Fibroblast of lung (primary cell): Measurements from ENCODE around the gene ZNF816. TPM values are rescaled to one million over a fixed set of nuclear protein-coding genes. Genes with fewer than 3 reads are reported as not detected.

Experiments
- DNase-seq, 2 donors: peaks; one replicate each; pipeline versions ENCODE4 v3.0.0 to v3.0.0-alpha.2; 2010; ENCODE audit warnings: low read depth in 2 of 2
- H2AFZ ChIP-seq: 2 replicates; pipeline ENCODE4 v1.5.1; 2012; ENCODE audit warnings: low read length, control low read depth, inconsistent platforms
- H3K27ac ChIP-seq: 2 replicates; pipeline ENCODE4 v1.5.1; 2011; ENCODE audit warnings: low read length, control low read depth; ENCODE audit not compliant: insufficient read depth
- H3K27me3 ChIP-seq: 2 replicates; pipeline ENCODE4 v1.5.1; 2011; ENCODE audit warnings: mild to moderate bottlenecking, low read length; ENCODE audit not compliant: control insufficient read depth, insufficient read depth
- H3K36me3 ChIP-seq: 2 replicates; pipeline ENCODE4 v1.5.1; 2011; ENCODE audit warnings: low read length; ENCODE audit not compliant: control insufficient read depth, insufficient read depth
- H3K4me1 ChIP-seq: 2 replicates; pipeline ENCODE4 v1.5.1; 2011; ENCODE audit warnings: low read length; ENCODE audit not compliant: control insufficient read depth, insufficient read depth; ENCODE audit errors: extremely low read depth
- H3K4me2 ChIP-seq: 2 replicates; pipeline ENCODE4 v1.5.1; 2011; ENCODE audit warnings: low read length, control low read depth; ENCODE audit not compliant: insufficient read depth; ENCODE audit errors: extremely low read depth
- H3K4me3 ChIP-seq, 4 experiments: fragments of 200-600 bp in 1 of 4; sonication (generic) in 1 of 4; replicated peaks in 1 of 4; 2 replicates each; pipeline ENCODE4 v1.5.1; 2011 to 2016; ENCODE audit warnings: low read length in 4 of 4, low read depth in 3 of 4, mild to moderate bottlenecking in 3 of 4, control low read depth in 2 of 4, inconsistent platforms in 1 of 4, mixed read lengths in 1 of 4; ENCODE audit not compliant: insufficient read depth in 1 of 4; ENCODE audit errors: control extremely low read depth in 1 of 4
- H3K79me2 ChIP-seq: 2 replicates; pipeline ENCODE4 v1.5.1; 2012; ENCODE audit warnings: mild to moderate bottlenecking, low read length, inconsistent platforms; ENCODE audit not compliant: control insufficient read depth, insufficient read depth
- H3K9ac ChIP-seq: 2 replicates; pipeline ENCODE4 v1.5.1; 2011; ENCODE audit warnings: mild to moderate bottlenecking, low read length, control low read depth; ENCODE audit not compliant: insufficient read depth
- H3K9me3 ChIP-seq: 2 replicates; pipeline ENCODE4 v1.5.1; 2012; ENCODE audit warnings: low read depth, low read length; ENCODE audit not compliant: control insufficient read depth, insufficient read depth
- H4K20me1 ChIP-seq: 2 replicates; pipeline ENCODE4 v1.5.1; 2011; ENCODE audit warnings: low read length; ENCODE audit not compliant: control insufficient read depth, insufficient read depth; ENCODE audit errors: extremely low read depth
- EZH2 ChIP-seq: IDR thresholded peaks from 2 replicates; pipeline ENCODE4 v1.5.1; 2012; ENCODE audit warnings: low read length, control low read depth, mild to moderate bottlenecking; ENCODE audit errors: missing control alignments
- polyA plus RNA-seq, 2 donors: library from polyadenylated mRNA; depleted of rRNA in 1 of 2; stranded (reverse) in 1 of 2; unstranded in 1 of 2; fragments of >200 nt; gene quantifications; 2 replicates each; pipeline ENCODE4 v1.2.1, GENCODE V29; 2011 to 2012; ENCODE audit warnings: missing spikeins in 1 of 2
- total RNA-seq: library from RNA; depleted of rRNA; stranded (reverse); fragments of >200 nt; gene quantifications from 2 replicates; pipeline ENCODE4 v1.2.1, GENCODE V29; 2014
- TF ChIP-seq, protein P1 (sequence below), 2 donors: IDR thresholded peaks in 1 of 2; conservative IDR thresholded peaks in 1 of 2; 1 replicate in 1 of 2; 2 replicates in 1 of 2; pipeline ENCODE4 v1.5.1; 2011 to 2012; ENCODE audit warnings: low read length in 2 of 2, control low read depth in 1 of 2, inconsistent platforms in 1 of 2, low read depth in 1 of 2, mild to moderate bottlenecking in 1 of 2

Gene ZNF816
- total and polyA plus RNA-seq, 2 donors (not counting 1 experiment from before 2014, with no cell fraction given): 2.9 to 10.1 TPM

DNA sequence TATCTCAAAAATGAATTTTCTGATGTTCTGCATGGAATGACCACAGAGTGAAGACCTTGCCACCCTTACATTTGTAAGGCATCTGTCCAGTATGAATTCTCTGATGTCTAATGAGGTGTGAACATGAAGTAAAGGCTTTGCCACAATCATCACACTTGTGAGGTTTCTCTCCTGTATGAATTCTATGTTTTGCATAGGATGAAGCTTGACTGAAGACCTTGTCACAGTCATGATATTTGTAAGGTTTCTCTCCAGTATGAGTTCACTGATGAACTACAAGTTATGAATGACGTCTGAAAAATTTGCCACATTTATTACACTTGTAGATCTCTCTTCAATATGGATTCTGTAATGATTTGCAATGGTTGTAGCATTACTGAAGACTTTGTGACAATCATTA is 13.3 kb downstream of the ZNF816 start:
- no peak overlapping the region for H3K27ac ChIP-seq
- H3K4me1 ChIP-seq: no peaks in the 10 kb centered on the region
- no peaks in the 10 kb centered on the region for H4K20me1 ChIP-seq
- H3K4me2 ChIP-seq: no peak overlapping the region
- no peaks in the 10 kb centered on the region for H3K79me2 ChIP-seq
- H3K9ac ChIP-seq: no peak overlapping the region
- H3K4me3 ChIP-seq: no peak overlapping the region
- DNase-seq: no peak
- H2AFZ ChIP-seq: no peak overlapping the region
- H3K36me3 ChIP-seq: no peaks in the 10 kb centered on the region
- no peak for TF ChIP-seq EZH2
- TF ChIP-seq, protein P1, sequence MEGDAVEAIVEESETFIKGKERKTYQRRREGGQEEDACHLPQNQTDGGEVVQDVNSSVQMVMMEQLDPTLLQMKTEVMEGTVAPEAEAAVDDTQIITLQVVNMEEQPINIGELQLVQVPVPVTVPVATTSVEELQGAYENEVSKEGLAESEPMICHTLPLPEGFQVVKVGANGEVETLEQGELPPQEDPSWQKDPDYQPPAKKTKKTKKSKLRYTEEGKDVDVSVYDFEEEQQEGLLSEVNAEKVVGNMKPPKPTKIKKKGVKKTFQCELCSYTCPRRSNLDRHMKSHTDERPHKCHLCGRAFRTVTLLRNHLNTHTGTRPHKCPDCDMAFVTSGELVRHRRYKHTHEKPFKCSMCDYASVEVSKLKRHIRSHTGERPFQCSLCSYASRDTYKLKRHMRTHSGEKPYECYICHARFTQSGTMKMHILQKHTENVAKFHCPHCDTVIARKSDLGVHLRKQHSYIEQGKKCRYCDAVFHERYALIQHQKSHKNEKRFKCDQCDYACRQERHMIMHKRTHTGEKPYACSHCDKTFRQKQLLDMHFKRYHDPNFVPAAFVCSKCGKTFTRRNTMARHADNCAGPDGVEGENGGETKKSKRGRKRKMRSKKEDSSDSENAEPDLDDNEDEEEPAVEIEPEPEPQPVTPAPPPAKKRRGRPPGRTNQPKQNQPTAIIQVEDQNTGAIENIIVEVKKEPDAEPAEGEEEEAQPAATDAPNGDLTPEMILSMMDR (conservative IDR thresholded peaks at IDR 0.05 in 1 of 2, IDR thresholded peaks at IDR 0.05 in 1 of 2; ENCODE audit: low read depth in 1 of 2, low read length in 2 of 2): no peak
- H3K27me3 ChIP-seq: no peaks in the 10 kb centered on the region
- no peaks in the 10 kb centered on the region for H3K9me3 ChIP-seq

DNA sequence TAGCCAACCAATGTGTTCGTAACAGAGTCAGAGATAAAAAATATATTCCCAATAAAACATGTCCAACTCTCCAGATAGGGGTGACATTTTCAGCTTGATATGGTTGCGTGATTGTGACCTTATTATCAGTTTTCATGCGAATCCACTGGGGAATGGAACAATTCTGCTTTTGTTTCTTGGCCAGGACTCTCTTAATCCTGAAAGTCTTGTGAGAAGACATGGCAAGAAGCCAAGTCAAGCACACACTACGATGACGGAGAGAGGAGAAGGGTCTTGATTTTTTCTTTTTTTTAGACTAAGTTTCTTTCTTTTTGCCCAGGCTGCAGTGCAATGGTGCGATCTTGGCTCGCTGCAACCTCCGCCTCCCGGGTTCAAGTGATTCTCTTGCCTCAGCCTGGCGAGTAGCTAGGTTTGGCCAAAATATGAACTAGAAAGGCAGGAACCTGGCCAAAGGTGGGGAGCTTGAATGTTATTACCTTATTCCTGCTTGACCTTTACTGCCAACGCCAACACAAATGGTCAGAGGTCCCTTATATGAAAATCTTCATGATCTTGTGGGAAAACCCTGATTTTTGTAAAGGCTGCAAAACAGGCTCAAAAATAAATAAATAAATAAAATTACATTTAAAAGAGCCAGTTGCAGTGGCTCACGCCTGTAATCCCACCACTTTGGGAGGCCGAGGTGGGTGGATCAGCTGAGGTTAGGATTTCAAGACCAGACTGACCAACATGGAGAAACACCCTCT is 14.5 kb downstream of the ZNF816 start:
- H3K27me3 ChIP-seq: no peaks in the 10 kb centered on the region
- no peak overlapping the region for H3K4me2 ChIP-seq
- H3K79me2 ChIP-seq: no peaks in the 10 kb centered on the region
- no peak overlapping the region for H3K27ac ChIP-seq
- no peak overlapping the region for H3K9ac ChIP-seq
- TF ChIP-seq, protein P1 (conservative IDR thresholded peaks at IDR 0.05 in 1 of 2, IDR thresholded peaks at IDR 0.05 in 1 of 2; ENCODE audit: low read depth in 1 of 2, low read length in 2 of 2): no peak
- TF ChIP-seq EZH2: no peak
- H3K9me3 ChIP-seq: no peaks in the 10 kb centered on the region
- H3K4me1 ChIP-seq: no peaks in the 10 kb centered on the region
- no peaks in the 10 kb centered on the region for H3K36me3 ChIP-seq
- H3K4me3 ChIP-seq: no peak overlapping the region
- H4K20me1 ChIP-seq: no peaks in the 10 kb centered on the region
- no peak for DNase-seq
- no peak overlapping the region for H2AFZ ChIP-seq

- H4K20me1 ChIP-seq: no peaks in the 10 kb centered on the region
- H3K9me3 ChIP-seq: no peaks in the 10 kb centered on the region
- no peak overlapping the region for H3K4me3 ChIP-seq
- no peak overlapping the region for H3K27ac ChIP-seq
- no peaks in the 10 kb centered on the region for H3K79me2 ChIP-seq
- H3K9ac ChIP-seq: no peak overlapping the region
- no peak overlapping the region for H2AFZ ChIP-seq
- H3K27me3 ChIP-seq: no peaks in the 10 kb centered on the region
- no peak overlapping the region for H3K4me2 ChIP-seq
- DNase-seq: peak in 1 of 2 donors; percentile 25
- no peak for TF ChIP-seq EZH2
- TF ChIP-seq, protein P1 (conservative IDR thresholded peaks at IDR 0.05 in 1 of 2, IDR thresholded peaks at IDR 0.05 in 1 of 2; ENCODE audit: low read depth in 1 of 2, low read length in 2 of 2): no peak
- peaks cover 2% of the 10 kb centered on the region for H3K4me1 ChIP-seq
- no peaks in the 10 kb centered on the region for H3K36me3 ChIP-seq
Observed at GRCh38 chr19:52946322-52947310, 16.1 kb downstream of the ZNF816 start.
